ENCODE data around the gene TSPAN32.

DNA sequence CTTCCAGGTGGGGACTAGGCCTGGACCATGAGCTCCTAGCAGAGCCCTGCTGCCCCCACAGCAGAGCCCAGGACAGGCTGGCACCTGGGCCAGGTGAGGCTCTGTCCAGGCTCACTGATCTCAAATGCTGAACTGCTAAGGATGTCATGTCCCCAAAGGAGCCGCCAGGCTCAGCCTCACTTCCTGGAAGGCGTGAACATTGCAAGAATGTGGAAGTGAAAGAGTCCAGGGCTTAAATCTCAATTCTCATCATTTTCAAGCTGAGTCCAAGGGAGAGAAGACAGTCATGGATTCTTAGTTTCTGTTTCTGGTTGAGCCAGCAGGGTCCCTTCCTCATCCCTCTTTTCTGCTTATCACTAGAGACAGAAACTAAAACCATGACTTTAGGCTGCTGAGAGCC is 36.4 kb upstream of the TSPAN32 start:
- TF ChIP-seq, protein P1, sequence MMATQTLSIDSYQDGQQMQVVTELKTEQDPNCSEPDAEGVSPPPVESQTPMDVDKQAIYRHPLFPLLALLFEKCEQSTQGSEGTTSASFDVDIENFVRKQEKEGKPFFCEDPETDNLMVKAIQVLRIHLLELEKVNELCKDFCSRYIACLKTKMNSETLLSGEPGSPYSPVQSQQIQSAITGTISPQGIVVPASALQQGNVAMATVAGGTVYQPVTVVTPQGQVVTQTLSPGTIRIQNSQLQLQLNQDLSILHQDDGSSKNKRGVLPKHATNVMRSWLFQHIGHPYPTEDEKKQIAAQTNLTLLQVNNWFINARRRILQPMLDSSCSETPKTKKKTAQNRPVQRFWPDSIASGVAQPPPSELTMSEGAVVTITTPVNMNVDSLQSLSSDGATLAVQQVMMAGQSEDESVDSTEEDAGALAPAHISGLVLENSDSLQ (IDR thresholded peaks at IDR 0.05), result no peak
- no peak for TF ChIP-seq HDGF (IDR thresholded peaks at IDR 0.05; ENCODE audit: borderline replicate concordance)
- no peak for TF ChIP-seq ELF4 (IDR thresholded peaks at IDR 0.05)
- no peak for TF ChIP-seq SP1 (IDR thresholded peaks at IDR 0.05)
- TF ChIP-seq FOXK2 (IDR thresholded peaks at IDR 0.05), result no peak
